Spleen (tissue), 11 donors: ENCODE measurements around the gene G6PC1. TPM values are rescaled to one million over a fixed set of nuclear protein-coding genes. Genes with fewer than 3 reads are reported as not detected.
"Not testable (repeated sequence)": the region's sequence is repeated elsewhere in the genome, so short reads cannot be mapped to it uniquely, and the experiment has no call there.

ENCODE experiments used
- DNase-seq: peaks from one replicate; pipeline ENCODE4 v3.0.0-alpha.2; 2020
- H3K27ac ChIP-seq, 8 donors: fragments of 200-600 bp; sonication (generic) in 7 of 8; 1 replicate in 4 of 8; 2 replicates in 4 of 8; pipeline versions ENCODE4 v1.5.0 to v1.8.0; 2016 to 2021; ENCODE audit warnings: inconsistent platforms in 4 of 8, mild to moderate bottlenecking in 4 of 8, moderate library complexity in 1 of 8
- H3K27me3 ChIP-seq, 7 donors: fragments of 200-600 bp; sonication (generic) in 6 of 7; replicated peaks in 1 of 7; 1 replicate in 4 of 7; 2 replicates in 3 of 7; pipeline versions ENCODE4 v1.5.0 to v1.8.0; 2016 to 2021; ENCODE audit warnings: inconsistent platforms in 3 of 7, mild to moderate bottlenecking in 1 of 7
- H3K36me3 ChIP-seq, 6 donors: fragments of 200-600 bp; sonication (generic) in 5 of 6; 1 replicate in 4 of 6; 2 replicates in 2 of 6; pipeline versions ENCODE4 v1.5.0 to v1.8.0; 2016 to 2021; ENCODE audit warnings: inconsistent platforms in 2 of 6
- H3K4me1 ChIP-seq, 6 donors: fragments of 200-600 bp; sonication (generic) in 5 of 6; 1 replicate in 3 of 6; 2 replicates in 3 of 6; pipeline versions ENCODE4 v1.5.0 to v1.8.0; 2016 to 2021; ENCODE audit warnings: inconsistent platforms in 3 of 6
- H3K4me3 ChIP-seq, 8 donors: fragments of 200-600 bp; sonication (generic) in 7 of 8; 1 replicate in 4 of 8; 2 replicates in 4 of 8; pipeline versions ENCODE4 v1.5.0 to v1.8.0; 2016 to 2021; ENCODE audit warnings: inconsistent platforms in 4 of 8, mild to moderate bottlenecking in 4 of 8, moderate library complexity in 2 of 8
- H3K9me3 ChIP-seq, 8 donors: fragments of 200-600 bp; sonication (generic) in 7 of 8; 1 replicate in 4 of 8; 2 replicates in 4 of 8; pipeline versions ENCODE4 v1.5.0 to v1.8.0; 2016 to 2021; ENCODE audit warnings: inconsistent platforms in 4 of 8
- CTCF ChIP-seq, 11 experiments: fragments of 200-600 bp in 7 of 11; fragments of 450-650 bp in 4 of 11; sonication (generic) in 4 of 11; IDR thresholded peaks in 8 of 11; conservative IDR thresholded peaks in 3 of 11; 1 replicate in 7 of 11; 2 replicates in 4 of 11; pipeline versions ENCODE4 v1.4.0 to v1.8.0; 2016 to 2021; ENCODE audit warnings: antibody characterized with exemption in 11 of 11, inconsistent platforms in 4 of 11, mild to moderate bottlenecking in 1 of 11
- POLR2A ChIP-seq, 3 donors: fragments of 450-650 bp; IDR thresholded peaks; one replicate each; pipeline ENCODE4 v1.5.1; 2017; ENCODE audit warnings: antibody characterized with exemption in 3 of 3, mild to moderate bottlenecking in 1 of 3
- POLR2AphosphoS5 ChIP-seq, 3 donors: sonication (generic); formaldehyde crosslinking; IDR thresholded peaks; one replicate each; pipeline ENCODE4 v1.5.1; 2017; ENCODE audit warnings: antibody characterized with exemption in 3 of 3
- whole genome bisulfite sequencing, 5 donors: extraction: QIAGEN DNeasy Blood & Tissue Kit in 3 of 5; methylation state at CpG; one replicate each; pipeline versions ENCODE4 v1.1.5 to v1.1.7; 2013 to 2018; 5-methylcytosine and 5-hydroxymethylcytosine counted together
- intact Hi-C: fragments of 100-400 bp; cut with DNase I; formaldehyde crosslinking; loops from one replicate; pipeline ENCODE4 v1.15.0; 2023; ENCODE audit warnings: low total_unique reads
- polyA plus RNA-seq, 3 donors: library from polyadenylated mRNA; stranded (reverse); fragments of 200-250 nt; gene quantifications; one replicate each; pipeline ENCODE4 v1.2.1, GENCODE V29; 2013
- total RNA-seq, 7 donors: library from RNA; depleted of rRNA in 3 of 7; stranded (reverse); fragments of >200 nt in 3 of 7; fragmentation: NEBNext Ultra II Directional in 4 of 7; extraction: Animal tissue kit (Norgen Biotek cat#: 25700) in 4 of 7; gene quantifications; one replicate each; pipeline versions ENCODE4 v1.1.0 to v1.2.1, GENCODE V29; 2016 to 2021
- donor health status: healthy with polysubstance abuse.
- donor health status: DM: no; HTN: no; CAD: no; lungs with moderate emphysema.
- donor health status: DM: no; HTN: no; CAD: no.
- donor health status: Bipolar disorder and iron deficiency.
- donor health status: healthy.
- donor health status: DM: no; HTN: no; CAD: no.
- donor health status: DM: yes; HTN: yes; CAD: no.

Gene G6PC1
- total and polyA plus RNA-seq, 10 donors, result not detected

- H3K4me1 ChIP-seq, result peaks cover 0 to 38% (median 15%) of the 10 kb centered on the region in 6 donors
- H3K4me3 ChIP-seq, result no peak overlapping the region
- H3K27me3 ChIP-seq, result no peaks in the 10 kb centered on the region
- peak overlapping the region in 3 of 8 donors; percentile 59 to 82 (median 80) for H3K27ac ChIP-seq
- no peak for DNase-seq
- TF ChIP-seq POLR2A (IDR thresholded peaks at IDR 0.05) (no peak), CTCF (IDR thresholded peaks at IDR 0.05 in 8 of 11, conservative IDR thresholded peaks at IDR 0.05 in 3 of 11) (no peak), POLR2AphosphoS5 (IDR thresholded peaks at IDR 0.05) (no peak)
- intact Hi-C loops, result no loop called here
- WGBS, 5 donors, result 80 to 88% (median 86%) methylated on average over 12 of the region's 12 CpGs
- no peaks in the 10 kb centered on the region for H3K36me3 ChIP-seq
- no peaks in the 10 kb centered on the region for H3K9me3 ChIP-seq
Observed at GRCh38 chr17:42894283-42895184, 6.1 kb upstream of the G6PC1 start.

GRCh38 chr17:42895185-42895555 lies 5.4 kb upstream of the G6PC1 start:
- TF ChIP-seq CTCF (IDR thresholded peaks at IDR 0.05 in 8 of 11, conservative IDR thresholded peaks at IDR 0.05 in 3 of 11) (no peak), POLR2AphosphoS5 (IDR thresholded peaks at IDR 0.05) (no peak), POLR2A (IDR thresholded peaks at IDR 0.05) (no peak)
- Histone ChIP-seq H3K27me3 (no peaks in the 10 kb centered on the region), H3K4me3 (no peak overlapping the region), H3K9me3 (no peaks in the 10 kb centered on the region), H3K27ac (peak overlapping the region in 1 of 8 donors; percentile 82), H3K4me1 (peaks cover 0 to 38% (median 15%) of the 10 kb centered on the region in 6 donors), H3K36me3 (no peaks in the 10 kb centered on the region)
- intact Hi-C loops, result no loop called here
- 47 to 72% (median 52%) methylated on average over 2 of the region's 2 CpGs for WGBS, 5 donors
- no peak for DNase-seq

GRCh38 chr17:42898147-42898811 lies 2.3 kb upstream of the G6PC1 start:
- WGBS, 5 donors, result 77 to 91% (median 88%) methylated on average over 7 of the region's 7 CpGs
- Histone ChIP-seq H3K4me1 (peaks cover 0 to 20% (median 12%) of the 10 kb centered on the region in 6 donors), H3K4me3 (no peak overlapping the region), H3K36me3 (no peaks in the 10 kb centered on the region), H3K27me3 (peaks cover 0 to 4% (median 0%) of the 10 kb centered on the region in 7 donors), H3K9me3 (no peaks in the 10 kb centered on the region), H3K27ac (no peak overlapping the region)
- TF ChIP-seq CTCF (IDR thresholded peaks at IDR 0.05 in 8 of 11, conservative IDR thresholded peaks at IDR 0.05 in 3 of 11) (no peak), POLR2A (IDR thresholded peaks at IDR 0.05) (no peak), POLR2AphosphoS5 (IDR thresholded peaks at IDR 0.05) (no peak)
- intact Hi-C loops, result no loop called here
- no peak for DNase-seq

- H3K9me3 ChIP-seq, H3K36me3 ChIP-seq, H3K27me3 ChIP-seq, H3K4me3 ChIP-seq, H3K4me1 ChIP-seq, H3K27ac ChIP-seq, DNase-seq, intact Hi-C loops: not testable (repeated sequence)
- 81 to 93% (median 85%) methylated on average over 3 of the region's 3 CpGs for WGBS, 5 donors
Observed at GRCh38 chr17:42899981-42900380, 618 bp upstream of the G6PC1 start.
